Uterus (tissue), 4 donors: ENCODE data around the gene RNF123. TPM values are rescaled to one million over a fixed set of nuclear protein-coding genes. Genes with fewer than 3 reads are reported as not detected.

Experiments used
- DNase-seq, 2 donors: peaks; one replicate each; pipeline ENCODE4 v3.0.0-alpha.2; 2019 to 2020
- H3K27ac ChIP-seq, 2 donors: fragments of 200-600 bp; sonication (generic); 1 replicate in 1 of 2; 2 replicates in 1 of 2; pipeline ENCODE4 v1.5.1; 2016 to 2018
- H3K27me3 ChIP-seq, 2 donors: fragments of 200-600 bp; sonication (generic); one replicate each; pipeline ENCODE4 v1.5.1; 2018 to 2019; ENCODE audit warnings: control low read depth in 1 of 2
- H3K36me3 ChIP-seq, 2 donors: fragments of 200-600 bp; sonication (generic); one replicate each; pipeline ENCODE4 v1.5.1; 2019; ENCODE audit warnings: control low read depth in 1 of 2
- H3K4me1 ChIP-seq, 2 donors: fragments of 200-600 bp; sonication (generic); one replicate each; pipeline ENCODE4 v1.5.1; 2018 to 2019; ENCODE audit warnings: control low read depth in 1 of 2
- H3K4me3 ChIP-seq, 2 donors: fragments of 200-600 bp; sonication (generic); 1 replicate in 1 of 2; 2 replicates in 1 of 2; pipeline ENCODE4 v1.5.1; 2018 to 2019; ENCODE audit warnings: mild to moderate bottlenecking in 1 of 2
- H3K9me3 ChIP-seq, 2 donors: fragments of 200-600 bp; sonication (generic); one replicate each; pipeline ENCODE4 v1.5.1; 2019; ENCODE audit warnings: control low read depth in 1 of 2
- CTCF ChIP-seq, 4 experiments: fragments of 200-600 bp in 2 of 4; fragments of 450-650 bp in 2 of 4; sonication (generic) in 2 of 4; IDR thresholded peaks; one replicate each; pipeline ENCODE4 v1.5.1; 2016 to 2019; ENCODE audit warnings: antibody characterized with exemption in 4 of 4, mild to moderate bottlenecking in 2 of 4, moderate library complexity in 1 of 4
- POLR2A ChIP-seq, 2 donors: fragments of 450-650 bp; IDR thresholded peaks; one replicate each; pipeline ENCODE4 v1.6.1; 2016; ENCODE audit warnings: antibody characterized with exemption in 2 of 2, mild to moderate bottlenecking in 1 of 2, moderate library complexity in 1 of 2
- intact Hi-C: fragments of 100-400 bp; cut with DNase I; formaldehyde crosslinking; loops from one replicate; pipeline ENCODE4 v1.15.1; 2023; ENCODE audit warnings: low total_unique reads
- total RNA-seq, 4 donors: library from RNA; depleted of rRNA in 3 of 4; stranded (reverse); fragments of >200 nt in 3 of 4; gene quantifications; one replicate each; pipeline versions ENCODE4 v1.1.0 to v1.2.4, GENCODE V29; 2014 to 2023
- donor health status: DM: yes; HTN: yes; CAD: no.

Gene RNF123
- total RNA-seq, 4 donors from 2014 or later: 10.9 to 47.3 (median 25.3) TPM

- no peak overlapping the region for H3K27ac ChIP-seq
- no peaks in the 10 kb centered on the region for H3K27me3 ChIP-seq
- no peak for TF ChIP-seq CTCF (IDR thresholded peaks at IDR 0.05)
- no peak for TF ChIP-seq POLR2A (IDR thresholded peaks at IDR 0.05)
- H3K36me3 ChIP-seq: no peaks in the 10 kb centered on the region
- H3K9me3 ChIP-seq: no peaks in the 10 kb centered on the region
- no peak overlapping the region for H3K4me3 ChIP-seq
- peak in 1 of 2 donors; percentile 14 for DNase-seq
- intact Hi-C loops: no loop called here
- H3K4me1 ChIP-seq: peaks cover 0 to 4% of the 10 kb centered on the region in 2 donors
Measured at GRCh38 chr3:49716169-49716568, 26.8 kb downstream of the RNF123 start.

DNA sequence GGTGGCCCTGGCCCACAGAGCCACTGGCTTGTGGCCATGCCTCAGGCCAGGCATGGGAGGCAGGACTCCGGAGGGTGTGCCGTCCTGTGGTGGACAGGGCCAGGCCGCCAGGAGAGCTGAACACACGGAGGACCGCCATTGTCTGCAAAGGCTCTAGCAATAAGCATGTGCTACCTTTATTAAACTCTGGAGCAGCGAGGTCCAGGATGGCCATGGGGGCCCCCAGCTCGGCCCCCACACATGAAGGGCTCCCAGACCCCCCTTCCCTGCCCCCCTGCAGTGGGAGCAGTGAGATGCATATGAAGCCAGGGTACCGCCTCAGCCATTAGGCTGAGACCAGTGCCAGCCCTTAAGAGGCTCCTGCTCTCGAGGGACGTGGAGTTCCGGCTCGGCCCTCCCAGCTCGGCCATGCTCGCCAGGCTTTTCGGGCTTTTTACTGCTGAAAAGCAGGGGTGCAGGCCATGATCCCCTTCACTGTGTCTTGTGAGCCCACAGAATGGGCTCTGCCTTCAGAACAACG is 27.4 kb downstream of the RNF123 start:
- Histone ChIP-seq H3K4me1 (peaks cover 0 to 4% of the 10 kb centered on the region in 2 donors), H3K4me3 (no peak overlapping the region), H3K27ac (no peak overlapping the region), H3K36me3 (no peaks in the 10 kb centered on the region), H3K27me3 (no peaks in the 10 kb centered on the region), H3K9me3 (no peaks in the 10 kb centered on the region)
- no peak for TF ChIP-seq CTCF (IDR thresholded peaks at IDR 0.05)
- TF ChIP-seq POLR2A (IDR thresholded peaks at IDR 0.05): no peak
- peak in 1 of 2 donors; percentile 13 for DNase-seq
- intact Hi-C loops: no loop called here

- Histone ChIP-seq H3K27ac (no peak overlapping the region), H3K27me3 (no peaks in the 10 kb centered on the region), H3K36me3 (no peaks in the 10 kb centered on the region), H3K4me3 (no peak overlapping the region), H3K4me1 (peaks cover 0 to 5% of the 10 kb centered on the region in 2 donors), H3K9me3 (no peaks in the 10 kb centered on the region)
- DNase-seq: peak in 1 of 2 donors; percentile 12
- intact Hi-C loops: no loop called here
- TF ChIP-seq CTCF (IDR thresholded peaks at IDR 0.05): no peak
- TF ChIP-seq POLR2A (IDR thresholded peaks at IDR 0.05): no peak
Measured at GRCh38 chr3:49717211-49717958, 28.0 kb downstream of the RNF123 start.

- intact Hi-C loops: no loop called here
- Histone ChIP-seq H3K36me3 (no peaks in the 10 kb centered on the region), H3K9me3 (no peaks in the 10 kb centered on the region), H3K27ac (no peak overlapping the region), H3K4me3 (no peak overlapping the region), H3K4me1 (peaks cover 0 to 12% of the 10 kb centered on the region in 2 donors), H3K27me3 (no peaks in the 10 kb centered on the region)
- TF ChIP-seq CTCF (IDR thresholded peaks at IDR 0.05) (no peak), POLR2A (IDR thresholded peaks at IDR 0.05) (no peak)
- peak in 1 of 2 donors; percentile 18 for DNase-seq
Measured at GRCh38 chr3:49717959-49718857, 28.9 kb downstream of the RNF123 start.
